ENCODE measurements around the gene ZBTB20.

Gene ZBTB20

DNA sequence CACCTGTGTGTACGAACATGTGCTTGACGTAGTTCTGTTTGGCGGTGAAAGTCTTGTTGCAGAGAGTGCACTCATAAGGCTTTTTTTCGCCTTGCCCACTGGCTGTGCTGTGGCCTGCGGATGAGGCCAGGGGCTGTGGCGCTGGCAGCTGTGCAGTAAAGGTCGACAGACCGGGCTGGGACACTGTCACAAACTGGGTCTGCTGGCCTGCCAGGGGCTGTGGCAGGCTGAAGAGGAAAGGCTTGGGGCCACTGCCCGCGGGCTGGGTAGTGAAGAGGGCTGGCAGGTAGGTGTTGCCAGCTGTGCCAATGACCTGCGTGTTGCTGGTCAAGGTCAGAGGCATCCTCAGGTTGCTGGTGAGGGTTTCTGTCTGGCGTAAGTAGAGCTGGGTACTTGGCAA, 796.8 kb downstream of the ZBTB20 start:
- TF ChIP-seq, protein P1, sequence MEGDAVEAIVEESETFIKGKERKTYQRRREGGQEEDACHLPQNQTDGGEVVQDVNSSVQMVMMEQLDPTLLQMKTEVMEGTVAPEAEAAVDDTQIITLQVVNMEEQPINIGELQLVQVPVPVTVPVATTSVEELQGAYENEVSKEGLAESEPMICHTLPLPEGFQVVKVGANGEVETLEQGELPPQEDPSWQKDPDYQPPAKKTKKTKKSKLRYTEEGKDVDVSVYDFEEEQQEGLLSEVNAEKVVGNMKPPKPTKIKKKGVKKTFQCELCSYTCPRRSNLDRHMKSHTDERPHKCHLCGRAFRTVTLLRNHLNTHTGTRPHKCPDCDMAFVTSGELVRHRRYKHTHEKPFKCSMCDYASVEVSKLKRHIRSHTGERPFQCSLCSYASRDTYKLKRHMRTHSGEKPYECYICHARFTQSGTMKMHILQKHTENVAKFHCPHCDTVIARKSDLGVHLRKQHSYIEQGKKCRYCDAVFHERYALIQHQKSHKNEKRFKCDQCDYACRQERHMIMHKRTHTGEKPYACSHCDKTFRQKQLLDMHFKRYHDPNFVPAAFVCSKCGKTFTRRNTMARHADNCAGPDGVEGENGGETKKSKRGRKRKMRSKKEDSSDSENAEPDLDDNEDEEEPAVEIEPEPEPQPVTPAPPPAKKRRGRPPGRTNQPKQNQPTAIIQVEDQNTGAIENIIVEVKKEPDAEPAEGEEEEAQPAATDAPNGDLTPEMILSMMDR (IDR thresholded peaks at IDR 0.05; ENCODE audit: borderline replicate concordance, control extremely low read depth, extremely low read depth, insufficient read depth, missing control alignments): no peak
- no peak for DNase-seq (ENCODE audit: low spot score)
- in situ Hi-C loops (cut with MboI; ENCODE audit: low sequenced_read_pairs, unreplicated experiment): no loop called here

DNA sequence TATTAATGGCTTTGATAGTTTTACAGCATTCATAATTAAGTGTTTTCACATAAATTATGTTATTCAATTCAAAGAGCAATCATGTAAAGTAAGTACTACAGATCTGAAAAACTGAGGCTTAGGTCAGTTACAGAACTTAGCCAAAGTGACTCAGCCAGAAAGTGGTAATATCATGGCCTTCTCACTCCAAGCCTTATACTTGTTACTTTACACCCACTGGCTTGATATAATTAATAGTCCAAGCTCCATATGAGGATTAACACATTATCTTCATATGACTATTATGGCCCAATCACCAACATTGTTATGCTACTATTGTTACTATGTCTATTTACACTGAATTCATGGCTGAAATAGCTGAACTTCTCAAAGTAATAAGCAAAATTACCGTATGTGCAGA, 802.6 kb downstream of the ZBTB20 start:
- in situ Hi-C loops (cut with MboI; ENCODE audit: low sequenced_read_pairs, unreplicated experiment): no loop called here
- TF ChIP-seq, protein P1 (IDR thresholded peaks at IDR 0.05; ENCODE audit: borderline replicate concordance, control extremely low read depth, extremely low read depth, insufficient read depth, missing control alignments): no peak
- no peak for DNase-seq (ENCODE audit: low spot score)

DNA sequence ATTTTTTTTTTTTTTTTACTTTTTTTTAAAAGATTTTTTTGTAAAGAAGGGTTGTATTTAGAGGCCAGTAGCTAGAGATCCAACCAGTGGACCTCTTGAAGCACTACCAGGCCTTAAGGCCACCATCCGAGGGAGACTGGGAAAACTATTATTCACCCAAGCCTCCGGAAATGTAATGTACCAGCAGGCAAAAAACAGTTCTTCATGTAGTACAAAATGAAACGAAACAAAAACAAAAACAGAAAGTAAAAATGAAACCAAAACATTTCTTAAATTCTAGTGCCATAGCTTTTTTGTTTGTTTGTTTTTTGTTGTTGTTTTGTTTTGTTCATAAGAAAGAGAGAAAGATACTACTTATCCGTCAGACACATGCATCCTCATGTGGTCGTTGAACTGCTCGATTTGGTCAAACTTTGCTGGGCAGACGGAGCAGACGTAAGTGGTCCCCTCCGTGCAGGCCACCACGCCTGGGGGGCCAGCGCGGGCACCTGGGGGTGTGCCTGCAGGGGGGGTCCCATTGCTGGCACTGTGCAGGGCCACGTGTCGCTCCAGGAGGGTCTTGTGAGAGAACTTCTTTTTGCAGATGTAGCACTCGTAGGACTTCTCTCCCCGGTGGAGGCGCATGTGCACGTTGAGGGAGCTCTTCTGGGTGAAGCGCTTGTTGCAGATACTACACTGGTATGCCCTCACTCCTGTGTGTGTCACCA, 808.3 kb downstream of the ZBTB20 start:
- in situ Hi-C loops (cut with MboI; ENCODE audit: low sequenced_read_pairs, unreplicated experiment): no loop called here
- TF ChIP-seq, protein P1 (IDR thresholded peaks at IDR 0.05; ENCODE audit: borderline replicate concordance, control extremely low read depth, extremely low read depth, insufficient read depth, missing control alignments): no peak
- no peak for DNase-seq (ENCODE audit: low spot score)

DNA sequence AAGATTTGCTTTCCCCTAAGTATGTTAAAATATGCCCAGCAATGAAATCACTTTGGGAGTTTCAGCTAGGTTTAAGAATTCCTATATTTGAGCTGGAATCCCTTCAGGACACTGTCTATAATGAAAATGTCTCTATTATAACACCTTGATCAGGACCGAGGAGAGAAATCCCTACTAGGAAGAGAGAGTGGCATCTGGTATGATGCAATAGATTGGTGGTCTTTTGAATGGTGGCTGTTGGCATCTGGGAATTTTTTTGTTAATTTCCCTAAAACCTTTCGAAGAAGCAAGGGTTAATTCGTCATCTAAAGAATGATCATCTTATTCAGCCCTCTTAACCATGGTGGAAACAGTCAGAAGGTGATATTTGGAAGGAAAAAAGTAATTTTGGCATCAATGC, 810.2 kb downstream of the ZBTB20 start:
- in situ Hi-C loops (cut with MboI; ENCODE audit: low sequenced_read_pairs, unreplicated experiment): no loop called here
- no peak for DNase-seq (ENCODE audit: low spot score)
- TF ChIP-seq, protein P1 (IDR thresholded peaks at IDR 0.05; ENCODE audit: borderline replicate concordance, control extremely low read depth, extremely low read depth, insufficient read depth, missing control alignments): no peak

DNA sequence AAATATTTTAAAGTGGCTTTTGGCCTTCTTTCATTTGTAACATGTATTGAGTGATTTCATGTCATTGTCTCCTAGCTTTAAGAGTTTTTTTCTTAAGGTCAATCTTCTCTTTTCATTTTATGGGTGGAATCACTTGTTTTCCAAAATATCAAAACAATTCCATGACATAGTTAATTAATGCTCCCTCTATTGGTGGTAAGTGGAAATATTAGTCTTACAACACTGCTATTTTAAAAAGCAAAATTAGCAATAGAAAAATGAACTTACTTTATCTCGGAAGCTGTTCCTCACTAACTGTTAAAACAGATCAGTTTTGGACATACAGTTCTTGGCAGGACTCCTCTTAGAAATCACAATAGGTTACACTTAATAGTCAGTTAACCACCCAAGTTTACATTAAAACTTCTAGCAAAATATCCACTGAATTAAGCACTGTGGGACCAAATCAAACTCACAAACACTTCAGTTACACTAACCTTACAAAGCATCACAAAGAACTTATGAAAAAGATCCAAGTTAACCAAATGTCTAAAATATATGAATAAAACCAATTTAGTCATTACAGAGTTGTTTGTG, 810.9 kb downstream of the ZBTB20 start:
- in situ Hi-C loops (cut with MboI; ENCODE audit: low sequenced_read_pairs, unreplicated experiment): no loop called here
- TF ChIP-seq, protein P1 (IDR thresholded peaks at IDR 0.05; ENCODE audit: borderline replicate concordance, control extremely low read depth, extremely low read depth, insufficient read depth, missing control alignments): peak; percentile 8
- DNase-seq (ENCODE audit: low spot score): no peak

DNA sequence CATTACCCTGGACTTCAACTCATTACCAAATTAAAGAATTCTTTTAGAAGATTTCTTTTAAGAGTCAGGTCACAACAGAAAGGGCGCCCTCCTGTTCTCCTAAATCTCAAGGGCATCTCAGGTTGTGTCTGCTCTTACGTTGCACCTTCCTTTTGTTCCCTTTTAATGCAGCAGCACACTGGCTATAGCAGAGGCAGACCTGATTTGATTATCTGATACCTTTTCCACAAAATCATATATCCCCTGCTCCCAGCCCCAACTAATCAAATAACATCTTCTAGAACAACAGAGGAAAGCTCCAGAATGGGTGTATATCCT, 813.2 kb downstream of the ZBTB20 start:
- in situ Hi-C loops (cut with MboI; ENCODE audit: low sequenced_read_pairs, unreplicated experiment): no loop called here
- TF ChIP-seq, protein P1 (IDR thresholded peaks at IDR 0.05; ENCODE audit: borderline replicate concordance, control extremely low read depth, extremely low read depth, insufficient read depth, missing control alignments): no peak
- DNase-seq (ENCODE audit: low spot score): no peak

All from GM13976 (cell line).